Sigmoid colon (tissue), 7 donors: ENCODE measurements around the gene RNF157. TPM values are rescaled to one million over a fixed set of nuclear protein-coding genes. Genes with fewer than 3 reads are reported as not detected.
"Not testable (repeated sequence)": the region's sequence is repeated elsewhere in the genome, so short reads cannot be mapped to it uniquely, and the experiment has no call there.

Source experiments
- DNase-seq: peaks from one replicate; pipeline ENCODE4 v3.0.0-alpha.2; 2019
- H3K27ac ChIP-seq, 4 donors: fragments of 200-600 bp; sonication (generic); one replicate each; pipeline ENCODE4 v1.5.1; 2016 to 2019; ENCODE audit warnings: mild to moderate bottlenecking in 1 of 4
- H3K27me3 ChIP-seq, 3 donors: fragments of 200-600 bp; sonication (generic); one replicate each; pipeline ENCODE4 v1.5.1; 2019; ENCODE audit warnings: mild to moderate bottlenecking in 1 of 3
- H3K36me3 ChIP-seq, 4 donors: fragments of 200-600 bp; sonication (generic); one replicate each; pipeline ENCODE4 v1.5.1; 2016 to 2019
- H3K4me1 ChIP-seq, 4 donors: fragments of 200-600 bp; sonication (generic); one replicate each; pipeline ENCODE4 v1.5.1; 2017 to 2019
- H3K4me3 ChIP-seq, 4 donors: fragments of 200-600 bp; sonication (generic); one replicate each; pipeline ENCODE4 v1.5.1; 2017 to 2019; ENCODE audit warnings: mild to moderate bottlenecking in 2 of 4, moderate library complexity in 1 of 4
- H3K9me3 ChIP-seq, 4 donors: fragments of 200-600 bp in 3 of 4; sonication (generic) in 3 of 4; one replicate each; pipeline versions ENCODE4 v1.5.1 to v1.6.1; 2013 to 2019
- CTCF ChIP-seq, 4 experiments: fragments of 450-650 bp in 3 of 4; fragments of 200-600 bp in 1 of 4; IDR thresholded peaks; one replicate each; pipeline ENCODE4 v1.5.1; 2016 to 2019; ENCODE audit warnings: antibody characterized with exemption in 4 of 4, mild to moderate bottlenecking in 3 of 4, moderate library complexity in 2 of 4
- EP300 ChIP-seq, 4 donors: sonication (generic); formaldehyde crosslinking; IDR thresholded peaks; one replicate each; pipeline ENCODE4 v1.6.1; 2017; ENCODE audit warnings: antibody characterized with exemption in 4 of 4
- POLR2A ChIP-seq, 2 donors: fragments of 450-650 bp; IDR thresholded peaks; one replicate each; pipeline ENCODE4 v1.6.1; 2016; ENCODE audit warnings: antibody characterized with exemption in 2 of 2, mild to moderate bottlenecking in 2 of 2, moderate library complexity in 2 of 2
- POLR2AphosphoS5 ChIP-seq, 4 donors: sonication (generic); formaldehyde crosslinking; IDR thresholded peaks; one replicate each; pipeline ENCODE4 v1.6.1; 2017; ENCODE audit warnings: antibody characterized with exemption in 4 of 4
- WGBS, 2 donors: extraction: QIAGEN DNeasy Blood & Tissue Kit; methylation state at CpG; one replicate each; pipeline ENCODE4 v1.1.7; 2013; 5-methylcytosine and 5-hydroxymethylcytosine counted together
- intact Hi-C: fragments of 100-400 bp; cut with DNase I; formaldehyde crosslinking; loops from one replicate; pipeline ENCODE4 v1.15.1; 2023
- polyA plus RNA-seq, 3 donors: library from polyadenylated mRNA; stranded (reverse); fragments of 200-250 nt; gene quantifications; one replicate each; pipeline ENCODE4 v1.2.3, GENCODE V29; 2013
- total RNA-seq, 4 donors: library from RNA; depleted of rRNA; stranded (reverse); fragments of >200 nt; gene quantifications; one replicate each; pipeline ENCODE4 v1.1.0, GENCODE V29; 2016
- donor health status: healthy with polysubstance abuse.
- donor health status: Bipolar disorder and iron deficiency.
- donor health status: healthy.

Gene RNF157
- total and polyA plus RNA-seq, 7 donors, result 3.1 to 29.5 (median 6.0) TPM

- DNase-seq, result no peak
- no peak overlapping the region for H3K4me3 ChIP-seq
- H3K36me3 ChIP-seq, result no peaks in the 10 kb centered on the region
- H3K4me1 ChIP-seq, result peaks cover 0 to 15% (median 7%) of the 10 kb centered on the region in 4 donors
- intact Hi-C loops, result no loop called here
- no peak for TF ChIP-seq POLR2AphosphoS5 (IDR thresholded peaks at IDR 0.05)
- no peak for TF ChIP-seq CTCF (IDR thresholded peaks at IDR 0.05)
- no peak for TF ChIP-seq EP300 (IDR thresholded peaks at IDR 0.05)
- no peak for TF ChIP-seq POLR2A (IDR thresholded peaks at IDR 0.05)
- WGBS, 2 donors, result 85 to 87% methylated on average over 7 of the region's 7 CpGs
- H3K27ac ChIP-seq, result peak overlapping the region in 3 of 4 donors; percentile 12 to 62 (median 52)
- no peaks in the 10 kb centered on the region for H3K9me3 ChIP-seq
- H3K27me3 ChIP-seq, result no peaks in the 10 kb centered on the region
Observed at GRCh38 chr17:76260220-76260619, 19.9 kb upstream of the RNF157 start.

GRCh38 chr17:76256430-76257050 lies 16.2 kb upstream of the RNF157 start:
- H3K27ac ChIP-seq, intact Hi-C loops, H3K27me3 ChIP-seq, H3K4me1 ChIP-seq, H3K36me3 ChIP-seq, H3K9me3 ChIP-seq, H3K4me3 ChIP-seq: not testable (repeated sequence)
- WGBS, 2 donors, result 71 to 83% methylated on average over 19 of the region's 19 CpGs
- peak; percentile 35 for DNase-seq

GRCh38 chr17:76255801-76256429 lies 15.6 kb upstream of the RNF157 start:
- no peak for TF ChIP-seq EP300 (IDR thresholded peaks at IDR 0.05)
- TF ChIP-seq POLR2A (IDR thresholded peaks at IDR 0.05), result no peak
- Histone ChIP-seq H3K36me3 (no peaks in the 10 kb centered on the region), H3K4me3 (no peak overlapping the region), H3K9me3 (no peaks in the 10 kb centered on the region), H3K4me1 (no peaks in the 10 kb centered on the region), H3K27ac (no peak overlapping the region), H3K27me3 (no peaks in the 10 kb centered on the region)
- peak; percentile 40 for DNase-seq
- WGBS, 2 donors, result 79 to 82% methylated on average over 6 of the region's 6 CpGs
- intact Hi-C loops, result no loop called here

GRCh38 chr17:76254275-76254674 lies 14.0 kb upstream of the RNF157 start:
- no peaks in the 10 kb centered on the region for H3K9me3 ChIP-seq
- no peak for TF ChIP-seq POLR2AphosphoS5 (IDR thresholded peaks at IDR 0.05)
- TF ChIP-seq EP300 (IDR thresholded peaks at IDR 0.05), result no peak
- no peak for TF ChIP-seq POLR2A (IDR thresholded peaks at IDR 0.05)
- TF ChIP-seq CTCF (IDR thresholded peaks at IDR 0.05), result no peak
- 96 to 97% methylated on average over 5 of the region's 5 CpGs for WGBS, 2 donors
- H3K36me3 ChIP-seq, result no peaks in the 10 kb centered on the region
- no peak overlapping the region for H3K27ac ChIP-seq
- intact Hi-C loops, result no loop called here
- H3K4me1 ChIP-seq, result no peaks in the 10 kb centered on the region
- H3K27me3 ChIP-seq, result no peaks in the 10 kb centered on the region
- DNase-seq, result no peak
- H3K4me3 ChIP-seq, result no peak overlapping the region

- DNase-seq, result peak; percentile 14
- intact Hi-C loops, result no loop called here
- no peaks in the 10 kb centered on the region for H3K4me1 ChIP-seq
- TF ChIP-seq EP300 (IDR thresholded peaks at IDR 0.05), result no peak
- H3K4me3 ChIP-seq, result no peak overlapping the region
- no peaks in the 10 kb centered on the region for H3K9me3 ChIP-seq
- no peaks in the 10 kb centered on the region for H3K27me3 ChIP-seq
- WGBS, 2 donors, result 92 to 94% methylated on average over 7 of the region's 7 CpGs
- no peak overlapping the region for H3K27ac ChIP-seq
- no peaks in the 10 kb centered on the region for H3K36me3 ChIP-seq
Observed at GRCh38 chr17:76253841-76254240, 13.5 kb upstream of the RNF157 start.

- peak overlapping the region; percentile 49 to 71 (median 59) for H3K27ac ChIP-seq
- DNase-seq, result peak; percentile 57
- WGBS, 2 donors, result 89 to 90% methylated on average over 23 of the region's 23 CpGs
- H3K36me3 ChIP-seq, H3K4me3 ChIP-seq, intact Hi-C loops, H3K4me1 ChIP-seq, H3K27me3 ChIP-seq, H3K9me3 ChIP-seq: not testable (repeated sequence)
Observed at GRCh38 chr17:76252967-76253766, 12.9 kb upstream of the RNF157 start.
